Stimulated activated CD8-positive, alpha-beta memory T cell treated with anti-CD3 and anti-CD28 coated beads, Interleukin-2, amount 100 ng/mL, for 1 hour (primary cell): ENCODE results near the gene PNRC2.

Experiments
- DNase-seq, 2 donors: peaks; one replicate each; pipeline ENCODE4 v3.0.0-alpha.2; 2020; ENCODE audit warnings: low read depth in 2 of 2

Gene PNRC2, protein sequence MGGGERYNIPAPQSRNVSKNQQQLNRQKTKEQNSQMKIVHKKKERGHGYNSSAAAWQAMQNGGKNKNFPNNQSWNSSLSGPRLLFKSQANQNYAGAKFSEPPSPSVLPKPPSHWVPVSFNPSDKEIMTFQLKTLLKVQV

DNA sequence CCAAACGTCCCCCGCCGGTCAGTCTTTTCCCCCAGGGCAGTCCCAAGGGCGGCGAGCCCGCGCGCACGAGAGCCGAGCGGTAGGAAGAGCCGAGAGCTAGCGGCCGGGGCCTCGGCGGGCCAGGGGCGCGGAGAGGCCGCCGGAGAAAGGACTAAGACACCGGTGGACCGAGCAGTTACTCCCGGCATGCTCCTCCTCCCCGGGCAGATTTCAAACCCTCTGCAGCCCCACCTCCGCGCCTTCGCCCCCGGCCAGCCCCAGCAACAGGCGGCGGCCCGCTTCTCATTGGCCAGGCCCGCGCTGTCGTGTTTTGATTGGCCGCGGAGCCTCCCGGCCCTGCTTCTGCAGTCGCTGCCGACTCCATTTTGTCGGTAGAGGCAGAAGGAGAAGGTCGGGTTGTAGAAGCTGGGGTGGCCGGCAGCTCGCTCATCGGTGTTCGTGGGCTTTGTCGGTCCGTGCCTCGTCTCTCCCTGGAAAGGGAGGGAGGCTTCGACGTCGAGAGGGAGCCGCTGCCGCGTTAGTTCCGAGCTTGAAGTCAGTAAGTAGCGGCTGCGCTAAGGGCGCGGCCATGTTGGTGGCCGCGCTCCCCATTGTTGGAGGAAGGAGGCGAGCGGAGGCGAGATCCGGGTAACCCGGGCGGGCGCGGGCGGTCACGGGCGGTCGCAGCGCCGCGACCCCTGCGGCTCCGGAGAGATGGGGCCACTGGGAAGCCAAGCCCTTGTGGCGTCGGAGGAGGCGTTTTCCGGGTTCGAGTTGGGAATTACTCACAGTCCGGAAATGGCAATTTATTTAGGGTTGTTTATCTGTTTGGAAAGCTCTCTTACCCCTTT is at the start of gene PNRC2:
Gene PNRC2, plus strand, starts transcription at position 368 of the 830 bp plus-strand sequence. CDS start 1,630 bp downstream, outside the sequence.
- peak; percentile 87 to 94 for DNase-seq

DNA sequence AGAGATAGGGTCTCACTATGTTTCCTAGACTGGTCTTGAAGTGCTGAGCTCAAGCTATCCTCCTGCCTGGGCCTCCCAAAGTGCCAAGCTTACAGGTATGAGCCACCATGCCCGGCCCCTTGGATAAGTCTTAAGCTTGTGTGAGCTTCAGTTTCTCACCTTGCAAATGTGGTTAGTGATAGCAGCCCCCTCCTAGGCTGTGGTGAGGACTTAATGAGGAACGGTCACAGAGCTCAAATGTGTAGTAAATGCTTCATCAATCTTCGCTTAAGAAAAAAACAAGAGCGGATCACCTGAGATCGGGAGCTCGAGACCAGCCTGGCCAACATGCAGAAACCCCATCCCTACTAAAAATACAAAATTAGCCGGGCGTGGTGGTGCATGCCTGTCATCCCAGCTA is 49.5 kb upstream of the PNRC2 start:
- DNase-seq: no peak

DNA sequence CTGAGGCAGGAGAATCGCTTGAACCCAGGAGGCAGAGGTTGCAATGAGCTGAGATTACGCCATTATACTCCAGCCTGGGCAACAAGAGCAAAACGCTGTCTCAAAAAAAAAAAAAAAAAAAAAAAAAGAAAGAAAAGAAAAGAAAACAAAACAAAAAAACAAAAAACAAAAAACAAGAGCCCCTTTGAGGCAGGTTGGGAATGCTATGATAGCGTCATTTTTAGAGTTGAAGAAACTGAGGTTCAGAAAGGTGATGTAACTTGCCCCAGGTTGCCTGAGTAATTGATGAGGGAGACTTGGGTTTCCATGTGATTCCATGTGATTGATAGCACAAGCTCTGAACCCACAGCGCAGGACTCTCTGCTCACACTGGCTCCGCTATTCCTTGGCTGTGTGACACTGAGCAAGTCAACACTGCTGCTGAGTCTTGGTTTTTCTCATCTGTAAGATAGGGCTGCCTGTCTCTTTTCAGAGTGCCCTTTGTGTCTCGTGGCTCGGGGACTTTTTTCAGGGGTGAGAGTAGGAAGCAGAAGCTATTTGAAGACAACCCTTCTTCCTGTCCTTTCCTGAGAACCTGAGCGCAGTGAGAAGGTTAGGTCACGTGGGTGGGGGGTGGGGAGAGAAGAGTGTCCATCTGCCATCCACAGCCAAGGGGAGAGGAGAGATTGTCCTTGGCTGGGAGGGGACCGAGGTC is 48.9 kb upstream of the PNRC2 start:
- no peak for DNase-seq

DNA sequence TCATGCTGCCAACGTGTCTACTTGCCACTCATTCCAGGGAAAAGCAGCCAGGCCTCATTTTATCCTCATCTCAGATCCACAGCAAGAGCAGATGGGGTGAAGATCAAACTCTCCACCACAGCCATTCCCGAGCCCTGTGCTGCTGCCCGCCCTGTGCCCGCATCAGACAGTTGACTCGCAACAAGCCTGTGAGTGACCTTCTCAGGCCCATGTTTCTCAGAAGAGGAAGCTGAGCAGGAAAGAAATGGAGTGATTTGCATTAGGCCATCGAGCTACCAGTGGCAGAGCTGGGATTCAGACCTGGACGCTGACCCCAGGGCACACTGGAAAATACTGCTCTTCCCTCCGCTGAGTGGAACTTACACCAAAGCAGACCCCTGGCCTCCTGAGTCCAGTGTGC is 47.7 kb upstream of the PNRC2 start:
- no peak for DNase-seq

DNA sequence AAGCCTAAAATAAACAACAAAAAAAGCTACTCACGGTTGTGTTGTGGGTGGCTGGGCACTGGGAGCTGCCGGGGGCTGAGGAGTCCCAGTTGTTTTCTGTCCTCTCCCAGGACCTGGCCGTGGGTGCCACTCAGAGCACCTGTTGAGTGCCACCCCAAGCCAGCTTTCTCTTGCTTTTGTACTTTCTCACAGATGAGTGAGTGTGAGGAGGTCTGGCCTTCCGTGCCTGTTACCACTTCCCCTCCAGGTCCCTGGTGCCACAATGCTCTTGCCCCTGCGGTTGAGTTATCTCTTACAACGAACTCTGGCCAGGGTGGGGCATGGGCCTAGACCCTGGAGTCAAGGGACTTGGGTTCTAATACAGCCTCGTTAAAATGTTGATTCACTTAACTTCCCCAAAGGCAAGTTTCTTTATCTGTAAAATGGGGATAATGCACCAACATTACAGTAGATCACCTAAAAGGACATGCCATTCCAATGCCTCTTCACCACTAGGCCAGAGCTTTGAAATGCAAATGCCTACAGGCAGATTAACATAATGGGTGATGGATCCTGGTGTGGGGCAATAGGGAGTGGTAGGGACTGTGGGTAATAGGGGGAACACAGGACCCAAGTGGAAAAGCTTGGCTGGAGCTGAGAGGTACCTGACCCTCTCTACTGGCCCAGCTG is 46.3 kb upstream of the PNRC2 start, which contains the start of gene CNR2:
Gene CNR2, minus strand, starts transcription at position 151 of the 669 bp plus-strand sequence. CDS start 37,745 bp downstream, outside the sequence.
- no peak for DNase-seq

DNA sequence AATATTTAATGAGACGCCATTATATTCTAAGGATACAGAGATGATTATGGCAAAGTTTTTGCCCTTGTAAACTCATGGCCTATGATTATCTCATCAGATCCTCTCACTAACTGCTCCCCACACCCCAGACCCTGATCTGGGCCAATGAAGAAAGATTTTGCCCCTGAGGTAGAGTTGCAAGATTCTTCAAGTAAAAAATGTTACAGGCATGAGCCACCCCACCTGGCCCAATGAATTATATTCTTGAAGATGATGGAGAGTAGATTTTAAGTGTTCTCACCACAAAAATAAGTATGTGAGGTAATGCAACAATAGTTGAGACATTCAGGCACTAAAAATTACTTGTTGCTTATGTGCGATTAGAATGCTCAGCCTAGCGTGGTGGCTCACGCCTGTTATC is 44.7 kb upstream of the PNRC2 start:
- DNase-seq: no peak

DNA sequence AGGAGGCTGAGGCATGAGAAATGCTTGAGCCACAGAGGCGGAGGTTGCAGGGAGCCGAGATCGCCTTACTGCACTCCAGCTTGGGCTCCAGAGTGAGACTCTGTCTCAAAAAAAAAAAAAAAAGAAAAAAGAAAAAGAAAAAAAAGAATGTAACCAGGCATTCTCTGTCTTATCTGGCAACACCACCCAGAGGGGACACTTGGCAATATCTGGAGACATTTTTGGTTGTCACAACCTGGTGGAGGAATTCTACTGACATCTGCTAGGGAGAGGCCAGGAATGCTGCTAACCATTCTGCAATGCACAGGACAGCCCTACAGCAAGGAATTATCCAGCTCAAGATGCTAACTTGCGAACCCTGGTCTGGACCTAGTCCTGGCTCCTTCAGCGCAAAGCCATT is 44.2 kb upstream of the PNRC2 start:
- no peak for DNase-seq

DNA sequence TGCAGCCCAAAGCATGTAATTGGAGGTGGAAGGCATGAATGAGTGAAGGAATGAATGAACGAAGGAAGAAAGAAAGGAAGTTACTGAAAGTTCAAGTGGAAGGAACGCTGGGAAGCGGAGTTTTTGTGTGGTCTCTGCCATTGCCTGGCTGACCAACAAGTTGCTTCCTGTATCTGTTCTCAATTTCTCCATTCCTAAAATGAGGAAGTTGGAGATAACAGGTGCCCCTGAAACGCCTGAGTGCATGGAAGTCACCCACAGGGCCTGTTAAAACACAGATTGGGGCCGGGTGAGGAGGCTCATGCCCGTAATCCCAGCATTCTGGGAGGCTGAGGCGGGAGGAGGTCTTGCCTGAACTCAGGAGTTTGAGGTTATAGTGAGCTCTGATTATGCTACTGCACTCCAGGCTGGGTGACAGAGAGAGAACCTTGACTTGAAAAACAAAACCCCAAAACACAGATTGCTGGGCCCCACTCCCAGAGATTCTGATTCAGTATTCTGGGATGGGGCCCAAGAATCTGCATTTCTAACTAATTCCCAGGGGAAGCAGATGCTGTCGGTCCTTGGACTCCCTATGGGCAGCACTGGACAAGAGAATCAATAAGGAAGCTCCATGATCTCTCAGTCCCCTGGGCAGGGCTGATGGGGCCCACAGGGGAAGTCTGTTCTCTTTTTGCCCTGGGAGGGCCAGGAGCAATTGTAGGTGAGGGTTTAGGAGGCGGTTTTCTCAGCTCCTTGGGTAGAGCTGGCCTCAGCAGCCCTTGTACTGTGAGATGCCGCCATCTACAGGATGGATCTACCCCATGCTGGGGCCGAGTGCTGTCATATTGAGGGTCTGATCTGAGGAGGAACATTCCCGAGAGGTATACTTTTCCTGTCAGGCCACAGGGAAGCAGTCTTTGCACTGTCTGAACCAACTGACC is 43.2 kb upstream of the PNRC2 start:
- peak; percentile 24 to 38 for DNase-seq

DNA sequence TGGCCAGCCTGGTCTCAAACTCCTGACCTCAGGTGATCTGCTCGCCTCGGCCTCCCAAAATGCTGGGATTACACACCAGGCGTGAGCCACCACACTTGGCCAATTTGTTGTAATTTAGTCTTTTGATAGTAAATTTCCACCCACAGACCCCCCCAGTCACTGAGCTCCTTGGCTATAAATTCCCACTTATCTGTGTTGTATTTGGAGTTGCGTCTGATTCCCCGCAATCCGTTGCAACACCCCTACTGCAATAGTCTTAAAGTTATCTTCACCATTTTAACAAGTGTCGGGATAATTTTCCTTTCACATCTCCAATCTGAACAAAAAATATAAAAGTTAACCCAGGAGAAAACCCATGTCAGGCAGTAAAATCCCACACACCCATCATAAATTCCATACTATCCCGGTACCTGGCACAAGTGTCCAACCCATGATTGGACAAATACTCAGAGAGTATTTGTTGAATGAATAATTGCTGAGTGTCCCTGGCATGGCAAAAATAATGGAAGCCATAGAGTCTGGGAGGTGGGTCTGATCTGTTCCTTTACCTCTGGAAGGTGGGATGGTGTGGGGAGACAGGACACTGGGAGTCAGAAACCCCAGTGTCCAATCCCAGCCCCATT is 37.2 kb upstream of the PNRC2 start:
- DNase-seq: no peak

DNA sequence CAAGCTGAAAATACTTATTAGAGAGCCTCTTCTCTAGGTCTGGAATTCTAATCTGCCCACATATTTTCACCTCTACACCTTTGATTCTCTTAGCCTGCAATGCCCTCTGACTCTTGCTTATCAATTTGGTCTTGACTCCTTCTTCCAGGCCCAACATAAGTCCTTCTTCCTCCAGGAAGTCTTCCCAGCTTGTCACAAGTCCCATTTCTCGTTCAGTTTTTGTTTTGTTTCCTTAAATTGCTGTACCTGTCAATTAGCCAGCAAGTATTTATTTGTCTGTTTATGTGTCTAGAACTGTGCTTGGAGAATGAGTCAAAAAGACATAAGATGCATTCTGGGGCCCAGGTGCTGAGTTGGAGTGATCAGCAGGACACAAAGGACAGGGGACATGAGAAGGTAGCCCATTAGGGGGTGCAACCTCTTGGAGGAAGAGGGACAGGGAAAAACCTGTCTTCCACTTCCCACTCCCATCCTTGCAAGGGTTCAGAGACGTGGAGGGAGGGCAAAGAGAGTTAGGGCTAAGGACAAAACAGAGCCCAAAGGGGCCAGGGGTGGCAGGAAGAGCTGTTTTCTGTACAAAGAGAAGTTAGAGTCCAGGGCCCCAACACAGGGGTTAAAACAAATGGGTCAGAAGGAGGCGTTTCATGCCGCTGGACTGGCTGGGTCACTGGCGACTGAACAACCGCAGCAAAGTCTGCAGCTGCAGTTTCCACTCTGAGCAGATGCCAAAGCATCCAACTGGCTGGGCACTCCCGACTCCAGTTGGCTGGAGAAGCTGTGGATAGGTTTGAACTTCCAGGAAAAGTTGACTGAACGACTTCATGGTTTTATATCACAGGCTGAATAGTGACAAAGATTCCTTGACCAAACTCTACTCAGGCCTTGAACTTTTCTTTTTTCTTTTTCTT is 35.8 kb upstream of the PNRC2 start:
- DNase-seq: no peak

DNA sequence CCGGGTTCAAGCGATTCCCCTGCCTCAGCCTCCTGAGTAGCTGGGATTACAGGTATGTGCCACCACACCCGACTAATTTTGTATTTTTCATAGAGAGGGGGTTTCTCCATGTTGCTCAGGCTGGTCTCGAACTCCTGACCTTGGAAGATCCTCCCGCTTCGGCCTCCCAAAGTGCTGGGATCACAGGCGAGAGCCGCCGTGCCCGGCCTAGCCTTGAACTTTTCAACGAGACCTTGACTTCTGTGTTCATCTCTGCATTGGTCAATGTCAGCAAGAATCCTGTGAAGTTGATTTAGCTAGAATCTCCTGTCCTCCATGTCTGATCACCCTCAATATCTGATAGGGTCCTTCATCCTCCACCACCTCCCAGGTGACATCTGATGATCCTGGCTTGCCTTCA is 35.0 kb upstream of the PNRC2 start:
- no peak for DNase-seq

DNA sequence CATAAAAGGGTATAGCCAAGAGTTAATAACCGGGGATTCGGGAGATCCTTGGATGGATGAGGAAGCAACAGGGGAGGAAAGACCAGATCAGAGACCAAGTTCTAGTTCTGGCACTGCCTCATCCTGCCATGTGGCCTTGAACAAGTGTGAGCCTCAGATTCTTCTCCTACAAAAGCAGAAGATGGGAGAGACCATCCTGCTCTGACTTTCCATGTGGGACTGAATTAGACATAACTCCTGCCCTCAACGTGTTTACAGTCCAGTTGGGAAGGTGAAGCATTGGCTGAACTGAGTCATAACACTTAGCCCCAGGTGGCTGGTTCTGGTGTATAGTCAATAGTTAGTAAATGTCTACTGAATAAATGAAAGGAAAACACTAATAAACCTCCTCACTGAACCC is 34.3 kb upstream of the PNRC2 start:
- no peak for DNase-seq

DNA sequence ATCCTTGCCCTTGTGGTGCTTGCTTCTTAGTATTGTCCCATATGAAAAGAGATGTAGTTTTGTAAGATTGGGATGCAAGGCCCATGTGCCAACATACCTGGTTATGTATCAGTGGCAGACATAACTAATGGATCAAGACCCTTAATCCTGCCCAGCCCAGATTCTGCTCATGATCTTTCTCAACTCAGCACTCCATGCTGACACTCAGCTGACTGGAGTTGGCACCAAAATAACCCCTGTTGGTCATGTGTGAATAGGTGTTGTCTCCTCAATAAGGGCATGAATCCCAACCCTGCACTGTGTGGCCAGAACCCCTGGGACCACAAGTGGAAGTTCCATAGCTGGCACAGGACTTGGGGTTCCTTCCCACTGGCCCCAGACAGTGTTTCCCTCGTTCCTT is 32.5 kb upstream of the PNRC2 start:
- no peak for DNase-seq

DNA sequence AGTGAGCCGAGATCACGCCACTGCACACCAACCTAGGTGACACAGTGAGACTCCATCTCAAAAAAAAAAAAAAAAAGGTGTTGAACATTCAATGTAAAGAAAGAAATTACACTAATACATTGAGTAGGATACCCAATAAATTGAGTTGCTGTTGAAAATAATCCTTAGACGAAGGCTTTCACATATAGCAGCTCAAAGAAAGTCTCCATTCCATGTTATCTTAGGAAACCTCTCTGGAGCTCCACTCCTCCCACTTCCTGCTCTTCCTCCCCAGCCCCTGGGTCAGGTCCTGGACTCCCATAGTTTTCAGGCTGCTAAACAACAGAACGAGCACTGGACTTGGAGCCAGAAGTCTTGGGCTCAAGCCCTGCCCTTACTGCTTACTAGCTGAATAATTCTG is 30.8 kb upstream of the PNRC2 start:
- no peak for DNase-seq

DNA sequence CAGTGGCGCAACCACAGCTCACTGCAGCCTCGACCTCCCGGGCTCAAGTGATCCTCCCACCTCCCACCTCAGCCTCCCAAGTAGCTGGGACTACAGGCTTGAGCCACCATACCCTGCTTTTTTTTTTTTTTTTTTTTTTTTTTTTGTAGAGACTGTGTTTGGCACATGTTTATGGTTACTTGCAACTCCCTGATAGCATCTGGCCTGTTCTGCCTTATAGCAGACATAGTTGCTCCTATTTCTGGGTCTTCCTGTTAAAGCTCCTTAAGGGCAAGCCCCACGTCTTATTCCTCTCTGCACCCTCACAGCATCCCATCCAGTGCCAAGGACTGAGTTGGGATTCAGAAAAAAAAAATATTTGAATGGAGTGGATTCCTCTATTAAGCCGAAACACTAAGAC is 29.4 kb upstream of the PNRC2 start:
- no peak for DNase-seq

DNA sequence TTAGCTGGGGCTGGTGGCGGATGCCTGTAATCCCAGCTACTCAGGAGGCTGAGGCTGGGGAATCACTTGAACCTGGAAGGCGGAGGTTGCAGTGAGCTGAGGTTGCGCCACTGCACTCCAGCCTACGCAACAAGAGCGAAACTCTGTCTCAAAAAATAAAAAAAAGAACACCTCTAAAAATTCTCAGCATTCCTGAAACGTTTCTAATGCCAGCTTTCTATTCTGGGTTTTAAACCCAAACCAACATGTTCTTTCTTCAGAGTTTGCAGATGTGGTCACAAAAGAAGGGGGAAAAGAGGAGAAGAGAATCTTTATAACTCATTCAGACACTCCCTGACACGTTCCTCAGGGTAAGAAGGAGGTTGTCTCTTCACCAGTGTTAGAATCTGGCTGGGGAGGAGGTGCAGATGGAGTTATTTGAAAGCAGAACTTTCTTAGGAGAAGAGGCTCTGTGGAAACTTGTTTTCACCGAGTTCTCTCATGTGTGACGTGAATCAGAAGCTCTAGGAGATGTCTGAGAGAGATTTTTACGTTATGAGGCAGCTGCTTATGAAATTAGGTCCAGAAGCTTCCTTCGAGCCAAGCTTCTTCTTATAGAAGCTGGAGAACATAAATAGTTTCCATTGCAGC is 28.7 kb upstream of the PNRC2 start:
- DNase-seq: no peak

DNA sequence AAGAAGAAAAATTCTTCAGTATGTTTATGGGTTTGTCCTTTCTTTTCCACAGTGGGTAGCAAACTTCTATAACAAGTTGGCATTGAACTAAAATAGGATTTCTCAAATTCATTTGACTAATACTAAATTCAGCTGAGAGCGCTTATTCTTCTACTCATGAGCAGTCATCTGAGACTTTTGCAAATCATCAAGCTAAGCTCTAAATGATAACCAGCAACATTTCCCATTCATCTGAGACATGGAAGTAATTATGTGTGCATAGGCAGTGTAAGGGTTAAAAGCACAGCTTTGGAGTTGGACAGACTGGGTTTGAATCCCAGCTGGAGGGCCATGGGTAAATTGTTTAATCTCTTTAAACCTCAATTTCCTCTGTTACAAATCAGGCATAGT is 28.1 kb upstream of the PNRC2 start:
- DNase-seq: no peak

DNA sequence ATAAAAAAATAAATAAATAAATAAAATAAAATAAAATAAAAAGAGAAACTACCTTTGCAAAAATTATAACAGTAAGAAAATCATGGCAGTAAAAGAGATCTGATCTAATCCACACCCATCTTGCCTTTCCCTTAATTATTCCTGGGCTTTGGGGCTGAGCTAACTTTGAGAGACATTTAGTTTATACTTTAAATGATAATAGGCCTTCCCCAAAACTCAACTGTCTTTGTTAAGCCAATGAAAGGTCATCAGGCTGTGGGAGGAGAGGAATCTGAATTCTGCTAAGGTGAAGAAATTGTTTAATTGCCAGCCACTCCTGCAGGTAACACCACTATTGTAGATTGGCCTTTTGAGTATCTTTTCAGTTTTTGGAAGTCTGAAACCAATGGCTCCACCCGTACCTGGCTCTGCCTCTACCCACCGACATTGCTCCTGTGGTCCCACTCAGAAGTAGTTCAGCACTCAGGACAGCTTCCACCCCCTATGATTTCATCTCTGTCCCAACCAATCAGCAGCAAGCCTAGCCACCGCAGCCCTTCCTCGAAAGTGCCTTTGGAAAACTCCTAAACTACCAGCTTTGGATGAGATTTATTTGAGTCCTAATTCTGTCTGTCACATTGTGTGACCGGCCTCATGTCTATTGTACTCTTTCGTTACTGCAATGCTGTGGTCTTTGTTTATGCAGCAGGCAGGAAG is 23.0 kb upstream of the PNRC2 start:
- DNase-seq: no peak

DNA sequence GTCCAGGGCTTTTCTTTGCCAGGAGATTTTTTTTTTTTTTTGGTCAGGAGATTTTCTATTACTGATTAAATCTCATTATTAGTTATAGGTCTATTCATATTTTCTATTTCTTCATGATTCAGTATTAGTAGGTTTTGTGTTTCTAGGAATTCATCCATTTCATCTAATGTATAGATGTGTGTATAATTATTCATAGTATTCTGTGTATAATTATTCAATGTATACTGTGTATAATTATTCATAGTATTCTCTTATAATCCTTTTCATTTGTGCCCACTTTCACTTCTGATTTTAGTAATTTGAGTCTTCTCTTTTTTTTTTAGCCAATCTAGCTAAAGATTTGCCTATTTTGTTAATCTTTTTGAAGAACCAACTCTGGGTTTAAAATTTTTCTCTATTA is 12.3 kb upstream of the PNRC2 start:
- DNase-seq: no peak
